HUES48 (cell line): ENCODE data around the gene ALDH16A1.
"Not testable (repeated sequence)": the region's sequence is repeated elsewhere in the genome, so short reads cannot be mapped to it uniquely, and the experiment has no call there.

Experiments
- H3K27ac ChIP-seq: one replicate; pipeline ENCODE4 v1.7.0; 2013; ENCODE audit warnings: low read depth, low read length, inconsistent platforms
- H3K27me3 ChIP-seq: 2 replicates; pipeline ENCODE4 v1.6.1; 2013; ENCODE audit warnings: mild to moderate bottlenecking, low read length; ENCODE audit not compliant: control insufficient read depth, insufficient read depth
- H3K36me3 ChIP-seq: 2 replicates; pipeline ENCODE4 v1.6.1; 2013; ENCODE audit warnings: low read length; ENCODE audit not compliant: control insufficient read depth, insufficient read depth
- H3K4me1 ChIP-seq: 2 replicates; pipeline ENCODE4 v1.6.1; 2013; ENCODE audit warnings: mild to moderate bottlenecking, low read length; ENCODE audit not compliant: control insufficient read depth, insufficient read depth
- H3K4me3 ChIP-seq: 2 replicates; pipeline ENCODE4 v1.5.1; 2013; ENCODE audit warnings: mild to moderate bottlenecking, low read depth, low read length
- H3K9ac ChIP-seq: 2 replicates; pipeline ENCODE4 v1.6.1; 2013; ENCODE audit warnings: mild to moderate bottlenecking, low read depth, low read length, moderate library complexity
- H3K9me3 ChIP-seq: 2 replicates; pipeline ENCODE4 v1.6.1; 2013; ENCODE audit warnings: low read length; ENCODE audit not compliant: control insufficient read depth, insufficient read depth

ALDH16A1 gene

DNA sequence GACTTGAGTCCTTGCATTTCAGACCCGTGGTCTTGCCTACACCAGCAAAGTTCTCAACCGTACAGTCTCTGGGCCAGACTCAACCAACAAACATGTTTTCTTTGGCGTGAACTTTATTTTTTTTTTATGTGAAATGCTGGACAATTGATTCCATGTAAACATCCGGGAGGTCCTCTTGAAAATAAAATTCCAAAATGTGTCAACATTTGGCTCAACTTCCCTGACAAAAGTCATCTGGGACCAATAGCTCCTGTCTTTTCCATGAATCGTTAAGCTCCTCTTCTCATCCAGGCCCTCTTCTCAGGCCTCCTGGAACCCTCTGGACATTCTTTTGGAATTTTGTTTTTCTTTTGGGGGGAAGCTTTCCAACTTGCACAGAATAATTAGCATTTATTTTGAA lies 2.7 kb downstream of the ALDH16A1 start:
- no peaks in the 10 kb centered on the region for H3K27me3 ChIP-seq
- H3K4me3 ChIP-seq, result no peak overlapping the region
- H3K36me3 ChIP-seq, result 0 out of 2 replicates have a peak, but pooled peaks cover 12% of the 10 kb centered on the region
- H3K9ac ChIP-seq, result no peak overlapping the region
- no peak overlapping the region for H3K27ac ChIP-seq
- peaks cover 2% of the 10 kb centered on the region; the same call in 1 of the 2 replicates for H3K4me1 ChIP-seq
- no peaks in the 10 kb centered on the region for H3K9me3 ChIP-seq

DNA sequence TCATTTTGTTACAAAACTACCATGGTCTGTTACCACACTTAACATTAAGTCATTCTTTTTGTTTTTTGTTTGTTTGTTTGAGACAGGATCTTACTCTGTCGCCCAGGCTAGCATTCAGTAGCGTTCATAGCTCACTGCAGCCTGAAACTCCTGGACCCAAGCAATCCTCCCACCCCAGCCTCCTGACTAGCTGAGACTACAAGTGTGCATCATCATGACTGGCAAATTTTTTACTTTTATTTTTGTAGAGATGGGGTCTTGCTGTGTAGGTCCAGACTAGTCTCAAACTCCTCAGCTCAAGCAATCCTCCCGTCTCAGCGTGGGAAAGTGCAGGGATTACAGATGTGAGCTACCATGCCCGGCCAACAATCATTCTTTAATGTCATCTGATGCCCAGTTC lies 3.3 kb downstream of the ALDH16A1 start:
- H3K9me3 ChIP-seq, result no peaks in the 10 kb centered on the region
- H3K9ac ChIP-seq, result no peak overlapping the region
- 0 out of 2 replicates have a peak, but pooled peaks cover 12% of the 10 kb centered on the region for H3K36me3 ChIP-seq
- H3K4me1 ChIP-seq, result peaks cover 2% of the 10 kb centered on the region; the same call in 1 of the 2 replicates
- H3K4me3 ChIP-seq, result no peak overlapping the region
- no peaks in the 10 kb centered on the region for H3K27me3 ChIP-seq
- no peak overlapping the region for H3K27ac ChIP-seq

DNA sequence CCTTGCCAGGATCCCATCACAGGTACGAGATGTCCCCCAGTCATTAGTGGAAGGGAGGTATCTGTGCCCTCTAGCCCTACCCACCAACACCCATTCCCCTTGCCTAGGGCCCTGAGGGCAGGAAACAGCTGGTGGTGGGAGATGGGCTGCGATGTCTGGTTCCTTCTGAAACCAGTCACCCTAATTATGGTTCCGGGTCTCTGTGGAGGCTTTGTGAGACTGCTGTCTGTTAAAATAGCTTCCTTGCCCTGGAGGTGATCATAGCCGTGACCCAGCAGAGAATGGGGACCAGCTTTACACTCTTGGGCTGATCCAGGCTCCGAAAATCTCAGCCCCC lies 5.5 kb downstream of the ALDH16A1 start:
- Histone ChIP-seq H3K27ac (no peak overlapping the region), H3K9me3 (no peaks in the 10 kb centered on the region), H3K4me1 (peaks cover 2% of the 10 kb centered on the region; the same call in 1 of the 2 replicates), H3K27me3 (no peaks in the 10 kb centered on the region), H3K4me3 (no peak overlapping the region), H3K36me3 (0 out of 2 replicates have a peak, but pooled peaks cover 12% of the 10 kb centered on the region), H3K9ac (no peak overlapping the region)

DNA sequence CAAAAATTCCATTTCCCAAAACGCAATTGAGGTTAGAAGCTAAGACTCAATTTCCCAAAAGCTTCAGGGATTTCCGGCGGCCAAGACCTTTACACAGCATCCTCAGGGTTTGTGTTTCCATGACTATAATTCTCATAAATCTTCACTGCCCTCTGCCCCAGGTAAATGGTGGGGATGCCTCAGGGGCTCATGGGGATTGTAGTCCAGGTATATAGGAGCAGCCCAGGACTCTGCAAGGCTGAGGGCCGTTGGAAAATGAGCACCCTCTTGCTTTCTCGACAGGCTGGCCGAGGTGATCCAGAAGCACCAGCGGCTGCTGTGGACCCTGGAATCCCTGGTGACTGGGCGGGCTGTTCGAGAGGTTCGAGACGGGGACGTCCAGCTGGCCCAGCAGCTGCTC lies 6.4 kb downstream of the ALDH16A1 start:
- H3K27ac ChIP-seq, result no peak overlapping the region
- peaks cover 19% of the 10 kb centered on the region; the same call in 1 of the 2 replicates for H3K36me3 ChIP-seq
- no peaks in the 10 kb centered on the region for H3K9me3 ChIP-seq
- no peaks in the 10 kb centered on the region for H3K27me3 ChIP-seq
- no peak overlapping the region for H3K9ac ChIP-seq
- H3K4me3 ChIP-seq, result no peak overlapping the region
- no peaks in the 10 kb centered on the region for H3K4me1 ChIP-seq

DNA sequence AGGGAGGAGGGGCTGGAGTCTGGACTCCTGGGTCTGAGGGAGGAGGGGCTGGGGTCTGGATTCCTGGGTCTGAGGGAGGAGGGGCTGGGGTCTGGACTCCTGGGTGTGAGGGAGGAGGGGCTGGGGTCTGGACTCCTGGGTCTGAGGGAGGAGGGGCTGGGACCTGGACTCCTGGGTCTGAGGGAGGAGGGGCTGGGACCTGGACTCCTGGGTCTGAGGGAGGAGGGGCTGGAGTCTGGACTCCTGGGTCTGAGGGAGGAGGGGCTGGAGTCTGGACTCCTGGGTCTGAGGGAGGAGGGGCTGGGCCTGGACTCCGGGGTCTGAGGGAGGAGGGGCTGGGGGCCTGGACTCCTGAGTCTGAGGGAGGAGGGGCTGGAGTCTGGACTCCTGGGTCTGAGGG lies 8.1 kb downstream of the ALDH16A1 start:
- H3K9ac ChIP-seq, H3K27me3 ChIP-seq, H3K27ac ChIP-seq, H3K9me3 ChIP-seq, H3K4me1 ChIP-seq, H3K4me3 ChIP-seq: not testable (repeated sequence)
- H3K36me3 ChIP-seq, result peaks cover 26% of the 10 kb centered on the region

DNA sequence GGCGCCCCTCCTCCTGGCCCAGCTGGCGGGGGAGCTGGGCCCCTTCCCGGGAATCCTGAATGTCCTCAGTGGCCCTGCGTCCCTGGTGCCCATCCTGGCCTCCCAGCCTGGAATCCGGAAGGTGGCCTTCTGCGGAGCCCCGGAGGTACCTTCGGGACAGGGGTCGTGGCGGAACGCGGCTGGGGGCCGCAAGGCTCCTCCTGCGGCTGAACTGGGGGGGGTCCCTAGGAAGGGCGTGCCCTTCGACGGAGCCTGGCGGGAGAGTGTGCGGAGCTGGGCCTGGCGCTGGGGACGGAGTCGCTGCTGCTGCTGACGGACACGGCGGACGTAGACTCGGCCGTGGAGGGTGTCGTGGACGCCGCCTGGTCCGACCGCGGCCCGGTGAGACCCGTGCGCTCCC lies 8.6 kb downstream of the ALDH16A1 start:
- Histone ChIP-seq H3K27me3 (no peaks in the 10 kb centered on the region), H3K36me3 (peaks cover 22% of the 10 kb centered on the region), H3K4me3 (no peak overlapping the region), H3K4me1 (no peaks in the 10 kb centered on the region), H3K9ac (no peak overlapping the region), H3K9me3 (no peaks in the 10 kb centered on the region), H3K27ac (no peak overlapping the region)

DNA sequence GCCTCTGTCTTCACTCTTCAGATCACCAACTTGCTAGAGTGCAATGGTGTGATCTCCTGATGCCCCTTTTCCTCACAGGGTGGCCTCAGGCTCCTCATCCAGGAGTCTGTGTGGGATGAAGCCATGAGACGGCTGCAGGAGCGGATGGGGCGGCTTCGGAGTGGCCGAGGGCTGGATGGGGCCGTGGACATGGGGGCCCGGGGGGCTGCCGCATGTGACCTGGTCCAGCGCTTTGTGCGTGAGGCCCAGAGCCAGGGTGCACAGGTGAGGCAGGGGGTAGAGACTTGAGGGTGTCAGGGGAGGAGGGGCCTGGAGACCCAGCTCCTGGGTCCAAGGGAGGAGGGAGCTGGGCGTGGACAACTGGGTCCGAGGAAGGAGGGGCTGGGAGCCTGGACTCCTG lies 9.5 kb downstream of the ALDH16A1 start:
- Histone ChIP-seq H3K4me1 (no peaks in the 10 kb centered on the region), H3K9ac (no peak overlapping the region), H3K4me3 (no peak overlapping the region), H3K9me3 (no peaks in the 10 kb centered on the region), H3K27me3 (no peaks in the 10 kb centered on the region), H3K36me3 (peaks cover 27% of the 10 kb centered on the region), H3K27ac (no peak overlapping the region)

DNA sequence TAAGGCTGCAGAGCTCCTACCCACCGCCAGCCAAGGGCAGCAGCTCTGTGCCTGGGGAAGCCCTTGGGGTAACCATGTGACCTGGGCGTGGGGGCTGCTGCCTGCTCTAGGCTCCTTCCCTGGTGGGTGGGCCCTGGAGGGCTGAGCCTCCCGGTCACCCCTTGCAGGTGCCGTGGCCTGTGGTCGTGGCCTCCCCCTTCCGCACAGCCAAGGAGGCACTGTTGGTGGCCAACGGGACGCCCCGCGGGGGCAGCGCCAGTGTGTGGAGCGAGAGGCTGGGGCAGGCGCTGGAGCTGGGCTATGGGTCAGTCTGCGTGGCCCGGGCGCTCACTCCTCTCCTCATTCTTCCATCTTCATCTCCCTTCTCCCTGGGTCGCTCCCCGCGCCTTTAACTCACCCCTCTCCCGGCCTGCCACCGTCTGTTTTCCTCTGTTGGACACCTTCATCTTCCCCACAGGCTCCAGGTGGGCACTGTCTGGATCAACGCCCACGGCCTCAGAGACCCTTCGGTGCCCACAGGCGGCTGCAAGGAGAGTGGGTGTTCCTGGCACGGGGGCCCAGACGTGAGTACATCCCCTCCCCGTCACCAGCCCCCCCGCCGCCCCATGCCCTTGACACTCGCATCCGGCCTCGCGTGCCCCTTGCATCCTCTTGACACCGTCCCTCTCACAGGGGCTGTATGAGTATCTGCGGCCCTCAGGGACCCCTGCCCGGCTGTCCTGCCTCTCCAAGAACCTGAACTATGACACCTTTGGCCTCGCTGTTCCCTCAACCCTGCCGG lies 11.1 kb downstream of the ALDH16A1 start:
- no peaks in the 10 kb centered on the region for H3K27me3 ChIP-seq
- H3K27ac ChIP-seq, result no peak overlapping the region
- H3K36me3 ChIP-seq, result peaks cover 27% of the 10 kb centered on the region
- no peak overlapping the region for H3K4me3 ChIP-seq
- H3K4me1 ChIP-seq, result no peaks in the 10 kb centered on the region; the same call in 1 of the 2 replicates
- no peaks in the 10 kb centered on the region for H3K9me3 ChIP-seq
- no peak overlapping the region for H3K9ac ChIP-seq

DNA sequence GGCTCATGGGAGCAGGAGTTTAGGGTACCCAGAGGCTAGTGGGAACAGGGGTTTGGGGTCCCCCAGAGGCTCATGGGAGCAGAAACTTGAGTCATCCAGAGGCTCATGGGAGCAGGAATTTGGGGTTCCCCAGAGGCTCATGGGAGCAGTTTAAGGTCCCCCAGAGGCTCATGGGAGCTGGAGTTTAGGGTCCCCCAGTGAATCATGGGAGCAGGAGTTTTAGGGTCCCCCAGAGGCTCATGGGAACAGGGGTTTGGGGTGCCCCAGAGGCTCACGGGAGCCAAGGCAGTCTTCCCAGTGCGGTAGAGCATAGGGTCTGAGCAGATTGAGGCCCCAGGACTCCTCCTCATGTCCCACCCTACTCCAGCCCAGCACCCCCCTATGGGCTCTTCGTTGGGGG lies 12.3 kb downstream of the ALDH16A1 start:
- no peak overlapping the region for H3K27ac ChIP-seq
- H3K36me3 ChIP-seq, result peaks cover 28% of the 10 kb centered on the region
- no peak overlapping the region for H3K4me3 ChIP-seq
- H3K4me1 ChIP-seq, result no peaks in the 10 kb centered on the region; the same call in 1 of the 2 replicates
- H3K9ac ChIP-seq, result no peak overlapping the region
- H3K27me3 ChIP-seq, result no peaks in the 10 kb centered on the region
- no peaks in the 10 kb centered on the region for H3K9me3 ChIP-seq

DNA sequence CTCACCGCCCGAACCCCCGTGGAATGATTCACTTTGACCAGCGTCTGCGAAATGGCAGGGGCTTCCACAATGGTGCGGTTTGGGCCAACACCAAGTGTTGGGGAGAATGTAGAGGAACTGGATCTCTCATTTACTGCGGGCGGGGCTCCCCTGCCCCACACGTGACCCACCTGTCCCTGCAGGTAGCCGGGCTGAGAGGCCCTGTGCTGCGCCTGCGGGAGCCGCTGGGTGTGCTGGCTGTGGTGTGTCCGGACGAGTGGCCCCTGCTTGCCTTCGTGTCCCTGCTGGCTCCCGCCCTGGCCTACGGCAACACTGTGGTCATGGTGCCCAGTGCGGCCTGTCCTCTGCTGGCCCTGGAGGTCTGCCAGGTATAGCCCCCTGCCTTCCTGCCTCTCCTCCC lies 15.2 kb downstream of the ALDH16A1 start:
- H3K9me3 ChIP-seq, result no peaks in the 10 kb centered on the region
- no peaks in the 10 kb centered on the region; the same call in 1 of the 2 replicates for H3K4me1 ChIP-seq
- H3K27ac ChIP-seq, result no peak overlapping the region
- no peak overlapping the region for H3K9ac ChIP-seq
- no peaks in the 10 kb centered on the region for H3K27me3 ChIP-seq
- H3K4me3 ChIP-seq, result no peak overlapping the region
- peaks cover 30% of the 10 kb centered on the region for H3K36me3 ChIP-seq

DNA sequence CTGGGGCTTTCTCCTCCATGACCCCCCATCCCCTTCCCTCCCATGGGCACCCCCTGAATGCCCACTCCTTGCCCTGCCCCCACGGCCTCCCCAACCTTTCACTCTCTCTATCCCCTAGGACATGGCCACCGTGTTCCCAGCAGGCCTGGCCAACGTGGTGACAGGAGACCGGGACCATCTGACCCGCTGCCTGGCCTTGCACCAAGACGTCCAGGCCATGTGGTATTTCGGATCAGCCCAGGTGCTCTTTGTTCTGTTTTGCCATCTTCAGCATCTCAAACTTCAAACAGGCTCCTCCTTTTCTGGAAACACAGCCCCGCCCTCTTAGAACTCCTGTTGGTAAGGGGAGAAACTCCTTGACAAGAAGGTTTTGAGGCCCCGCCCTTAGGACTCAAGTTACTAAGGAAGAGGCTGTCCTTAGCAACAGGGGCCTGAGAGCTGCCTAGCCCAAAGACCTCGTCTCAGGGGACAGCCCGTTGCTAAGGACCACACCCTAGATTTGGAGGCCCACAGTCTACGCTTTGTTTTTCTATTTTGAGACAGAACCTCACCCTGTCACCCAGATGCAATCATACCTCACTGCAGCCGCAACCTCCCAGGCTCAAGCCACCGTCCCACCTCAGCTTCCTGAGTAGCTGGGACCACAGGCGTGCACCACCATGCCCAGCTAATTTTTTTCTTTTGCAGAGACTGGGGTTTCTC lies 15.9 kb downstream of the ALDH16A1 start:
- Histone ChIP-seq H3K27me3 (no peaks in the 10 kb centered on the region), H3K9ac (no peak overlapping the region), H3K4me1 (no peaks in the 10 kb centered on the region; the same call in 1 of the 2 replicates), H3K9me3 (no peaks in the 10 kb centered on the region), H3K27ac (no peak overlapping the region), H3K4me3 (no peak overlapping the region), H3K36me3 (peaks cover 28% of the 10 kb centered on the region)
